ENCODE data around the gene YEATS2.

GRCh38 chr3:183826448-183827250, 129.1 kb downstream of the YEATS2 start:
- TF ChIP-seq CTCF (IDR thresholded peaks at IDR 0.05) (no peak), ZFX (IDR thresholded peaks at IDR 0.05; ENCODE audit: borderline replicate concordance) (no peak)

Measured in 22Rv1 (cell line).